HL-60 (cell line): ENCODE results near the gene NPY.

Experiments used
- DNase-seq, 2 experiments: peaks; one replicate each; pipeline ENCODE4 v3.0.0-alpha.2; 2010 to 2020; ENCODE audit warnings: low read depth in 1 of 2, low spot score in 1 of 2
- H3K27ac ChIP-seq: fragments of 250-450 bp; sonication (Bioruptor Pico); replicated peaks from 2 replicates; pipeline ENCODE4 v1.5.1; 2020; ENCODE audit warnings: mild to moderate bottlenecking, moderate library complexity
- H3K27me3 ChIP-seq: fragments of 250-450 bp; sonication (Bioruptor Pico); 2 replicates; pipeline ENCODE4 v1.5.1; 2021; ENCODE audit warnings: mild to moderate bottlenecking, moderate library complexity; ENCODE audit not compliant: insufficient read depth, poor library complexity, severe bottlenecking
- H3K4me3 ChIP-seq: replicated peaks from 2 replicates; pipeline ENCODE4 v1.5.1; 2011; ENCODE audit warnings: mild to moderate bottlenecking, control low read depth, low read length; ENCODE audit not compliant: insufficient read depth
- CTCF ChIP-seq: IDR thresholded peaks from one replicate; pipeline ENCODE4 v1.5.1; 2011; ENCODE audit warnings: low read length, control low read depth, inconsistent platforms; ENCODE audit not compliant: insufficient read depth
- GABPA ChIP-seq: IDR thresholded peaks from 2 replicates; pipeline ENCODE4 v1.6.1; 2012; ENCODE audit warnings: low read depth
- POLR2AphosphoS5 ChIP-seq: IDR thresholded peaks from 2 replicates; pipeline ENCODE4 v1.6.1; 2012; ENCODE audit warnings: low read depth
- REST ChIP-seq: IDR thresholded peaks from 2 replicates; pipeline ENCODE4 v1.6.1; 2012; ENCODE audit warnings: low read depth; ENCODE audit not compliant: insufficient replicate concordance
- SPI1 ChIP-seq: IDR thresholded peaks from 2 replicates; pipeline ENCODE4 v1.6.1; 2012; ENCODE audit warnings: low read depth, mild to moderate bottlenecking, borderline replicate concordance

The NPY gene

GRCh38 chr7:24299192-24299591 lies 15.2 kb downstream of the NPY start:
- H3K4me3 ChIP-seq, result no peak overlapping the region
- H3K27me3 ChIP-seq, result peaks cover 7% of the 10 kb centered on the region
- no peak for TF ChIP-seq REST
- TF ChIP-seq GABPA, result no peak
- TF ChIP-seq POLR2AphosphoS5, result no peak
- no peak for TF ChIP-seq CTCF
- H3K27ac ChIP-seq, result no peak overlapping the region
- no peak for DNase-seq

GRCh38 chr7:24301703-24302102 lies 17.7 kb downstream of the NPY start:
- no peak overlapping the region for H3K27ac ChIP-seq
- peaks cover 7% of the 10 kb centered on the region for H3K27me3 ChIP-seq
- TF ChIP-seq SPI1, result no peak
- DNase-seq, result no peak
- no peak overlapping the region for H3K4me3 ChIP-seq

GRCh38 chr7:24304494-24305095 lies 20.6 kb downstream of the NPY start:
- H3K27ac ChIP-seq, result no peak overlapping the region

More at GRCh38 chr7:24304494-24305095, 20.6 kb downstream of the NPY start:
- Histone ChIP-seq H3K4me3 (no peak overlapping the region), H3K27me3 (peaks cover 3% of the 10 kb centered on the region)
- no peak for DNase-seq
- TF ChIP-seq GABPA (no peak), SPI1 (no peak), REST (no peak), POLR2AphosphoS5 (no peak), CTCF (no peak)
